Esophagus squamous epithelium (tissue), 5 donors: ENCODE results near the gene NRXN3. TPM values are rescaled to one million over a fixed set of nuclear protein-coding genes. Genes with fewer than 3 reads are reported as not detected.

Source experiments
- DNase-seq: peaks from one replicate; lab custom pipeline; 2025; lab: John Stamatoyannopoulos, UW
- H3K27ac ChIP-seq, 4 donors: fragments of 200-600 bp; sonication (generic); one replicate each; pipeline ENCODE4 v1.5.1; 2016 to 2019; ENCODE audit warnings: mild to moderate bottlenecking in 1 of 4
- H3K27me3 ChIP-seq, 4 donors: fragments of 200-600 bp; sonication (generic); 1 replicate in 3 of 4; 2 replicates in 1 of 4; pipeline versions ENCODE4 v1.5.1 to v1.6.0; 2017 to 2021; ENCODE audit warnings: antibody characterized with exemption in 1 of 4
- H3K36me3 ChIP-seq, 3 donors: fragments of 200-600 bp; sonication (generic); one replicate each; pipeline ENCODE4 v1.5.1; 2016 to 2019
- H3K4me1 ChIP-seq, 3 donors: fragments of 200-600 bp; sonication (generic); one replicate each; pipeline ENCODE4 v1.5.1; 2017 to 2019
- H3K4me3 ChIP-seq, 4 donors: fragments of 200-600 bp; sonication (generic); 1 replicate in 3 of 4; 2 replicates in 1 of 4; pipeline ENCODE4 v1.5.1; 2016 to 2019; ENCODE audit warnings: mild to moderate bottlenecking in 2 of 4, moderate library complexity in 1 of 4
- H3K9me3 ChIP-seq, 3 donors: fragments of 200-600 bp; sonication (generic); one replicate each; pipeline ENCODE4 v1.5.1; 2016 to 2019
- CTCF ChIP-seq, 6 experiments: fragments of 450-650 bp in 4 of 6; fragments of 200-600 bp in 2 of 6; sonication (generic) in 2 of 6; IDR thresholded peaks; one replicate each; pipeline ENCODE4 v1.5.1; 2016 to 2019; ENCODE audit warnings: antibody characterized with exemption in 6 of 6, mild to moderate bottlenecking in 4 of 6, moderate library complexity in 4 of 6
- POLR2A ChIP-seq, 4 donors: fragments of 450-650 bp; IDR thresholded peaks; one replicate each; pipeline ENCODE4 v1.6.1; 2017; ENCODE audit warnings: antibody characterized with exemption in 4 of 4, mild to moderate bottlenecking in 4 of 4, moderate library complexity in 3 of 4
- WGBS, 2 donors: methylation state at CpG; one replicate each; pipeline ENCODE4 v1.1.5; 2018; 5-methylcytosine and 5-hydroxymethylcytosine counted together
- intact Hi-C: fragments of 100-400 bp; cut with DNase I; formaldehyde crosslinking; loops from one replicate; pipeline ENCODE4 v1.15.0; 2022
- total RNA-seq, 4 donors: library from RNA; depleted of rRNA; stranded (reverse); fragments of >200 nt; gene quantifications; one replicate each; pipeline ENCODE4 v1.1.0, GENCODE V29; 2016
- donor health status: DM: yes; HTN: yes; CAD: no.

NRXN3 gene
- total RNA-seq, 4 donors from 2014 or later: 0.30 to 15.8 (median 1.5) TPM

DNA sequence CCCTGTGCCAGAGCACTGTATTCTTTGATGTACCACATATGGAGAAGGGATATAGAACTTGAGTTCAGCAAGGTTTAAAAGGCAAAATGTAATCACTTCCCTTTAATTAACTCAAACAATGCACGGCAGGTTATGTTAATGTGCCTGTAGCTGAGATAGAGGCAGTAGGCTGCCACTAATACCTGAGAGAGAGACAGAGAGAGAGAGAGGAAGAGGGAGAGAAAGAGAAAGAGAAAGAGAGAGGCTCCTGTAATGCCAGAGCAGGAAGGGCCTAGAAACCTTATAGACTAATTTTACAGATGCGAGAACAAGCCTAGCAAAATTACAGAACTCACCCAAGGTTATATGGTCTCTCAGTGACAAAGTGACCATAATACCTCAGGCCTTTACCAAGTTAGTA is 679.8 kb downstream of the NRXN3 start:
- Histone ChIP-seq H3K27ac (no peak overlapping the region), H3K27me3 (no peaks in the 10 kb centered on the region), H3K9me3 (no peaks in the 10 kb centered on the region), H3K36me3 (no peaks in the 10 kb centered on the region), H3K4me1 (no peaks in the 10 kb centered on the region), H3K4me3 (no peak overlapping the region)
- intact Hi-C loops: no loop called here
- TF ChIP-seq POLR2A (IDR thresholded peaks at IDR 0.05) (no peak), CTCF (IDR thresholded peaks at IDR 0.05) (no peak)
- DNase-seq: no peak
- 59 to 60% methylated on average over 2 of the region's 2 CpGs for WGBS, 2 donors

DNA sequence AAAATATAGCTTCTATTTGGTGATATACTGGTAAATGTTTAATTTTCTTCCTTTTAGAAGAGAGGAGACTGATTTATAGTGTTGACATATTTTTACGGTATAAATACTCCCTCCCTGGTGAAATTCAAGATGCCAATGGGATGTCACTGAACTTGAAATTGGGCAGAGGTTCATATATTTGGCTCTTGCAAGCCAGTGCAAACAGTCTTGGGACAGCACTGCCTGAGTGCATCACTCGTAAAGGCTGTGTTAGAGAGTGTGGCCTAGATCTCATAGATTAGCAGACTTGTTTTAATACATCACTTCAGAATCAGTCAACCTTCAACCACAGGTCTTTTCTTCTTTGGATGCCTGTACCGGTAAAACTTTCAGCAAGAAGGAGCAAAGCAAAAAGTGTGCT is 681.0 kb downstream of the NRXN3 start:
- Histone ChIP-seq H3K27me3 (no peaks in the 10 kb centered on the region), H3K27ac (no peak overlapping the region), H3K9me3 (no peaks in the 10 kb centered on the region), H3K4me3 (no peak overlapping the region), H3K4me1 (no peaks in the 10 kb centered on the region), H3K36me3 (no peaks in the 10 kb centered on the region)
- WGBS, 2 donors: 58 to 59% methylated on average over 3 of the region's 3 CpGs
- DNase-seq: no peak
- no peak for TF ChIP-seq CTCF (IDR thresholded peaks at IDR 0.05)
- TF ChIP-seq POLR2A (IDR thresholded peaks at IDR 0.05): no peak
- intact Hi-C loops: no loop called here

DNA sequence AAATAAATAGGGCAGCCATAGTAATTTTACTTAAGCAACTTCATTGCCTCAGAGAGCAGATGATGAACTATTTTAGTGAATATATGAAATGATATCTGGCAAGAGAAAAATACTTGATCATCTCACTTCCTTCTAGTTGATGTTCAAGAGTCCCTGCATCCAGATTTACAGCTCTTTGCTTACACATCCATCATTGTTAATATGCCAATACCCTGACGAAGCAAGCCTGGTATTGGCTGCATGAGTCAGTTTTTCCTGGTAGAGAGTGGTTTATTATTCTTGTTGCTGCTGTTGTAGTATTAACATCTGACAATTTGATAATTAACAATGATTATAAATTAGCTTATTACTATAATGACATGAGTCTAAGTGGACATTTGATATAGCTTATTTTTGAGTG is 681.9 kb downstream of the NRXN3 start:
- no peak for TF ChIP-seq POLR2A (IDR thresholded peaks at IDR 0.05)
- TF ChIP-seq CTCF (IDR thresholded peaks at IDR 0.05): no peak
- no peak for DNase-seq
- WGBS, 2 donors: 48 to 56% methylated on average over 1 of the region's 1 CpG
- H3K4me1 ChIP-seq: no peaks in the 10 kb centered on the region
- no peaks in the 10 kb centered on the region for H3K27me3 ChIP-seq
- intact Hi-C loops: no loop called here
- H3K27ac ChIP-seq: no peak overlapping the region
- H3K36me3 ChIP-seq: no peaks in the 10 kb centered on the region
- H3K4me3 ChIP-seq: no peak overlapping the region
- H3K9me3 ChIP-seq: no peaks in the 10 kb centered on the region

- H3K4me1 ChIP-seq: no peaks in the 10 kb centered on the region
These were observed 687.8 kb downstream of the NRXN3 start for GRCh38 chr14:78857974-78858373.

GRCh38 chr14:78863143-78863542 is 693.0 kb downstream of the NRXN3 start:
- H3K9me3 ChIP-seq: no peaks in the 10 kb centered on the region
- no peaks in the 10 kb centered on the region for H3K4me1 ChIP-seq
- no peak overlapping the region for H3K27ac ChIP-seq
- DNase-seq: no peak
- no peak overlapping the region for H3K4me3 ChIP-seq
- intact Hi-C loops: no loop called here
- no peaks in the 10 kb centered on the region for H3K27me3 ChIP-seq
- TF ChIP-seq CTCF (IDR thresholded peaks at IDR 0.05) (no peak), POLR2A (IDR thresholded peaks at IDR 0.05) (no peak)
- WGBS, 2 donors: 4 to 6% methylated on average over 4 of the region's 4 CpGs
- H3K36me3 ChIP-seq: no peaks in the 10 kb centered on the region

More at GRCh38 chr14:78857974-78858373, 687.8 kb downstream of the NRXN3 start:
- no peak overlapping the region for H3K4me3 ChIP-seq
- no peaks in the 10 kb centered on the region for H3K27me3 ChIP-seq
- WGBS, 2 donors: 51 to 58% methylated on average over 4 of the region's 4 CpGs
- no peaks in the 10 kb centered on the region for H3K36me3 ChIP-seq
- H3K27ac ChIP-seq: no peak overlapping the region
- no peaks in the 10 kb centered on the region for H3K9me3 ChIP-seq
- DNase-seq: no peak
- intact Hi-C loops: no loop called here
- no peak for TF ChIP-seq POLR2A (IDR thresholded peaks at IDR 0.05)
- no peak for TF ChIP-seq CTCF (IDR thresholded peaks at IDR 0.05)
